Measurements from ENCODE around the gene MANSC1.
A peak's percentile ranks its signal among the peaks of the same experiment; 100 is the strongest.

The MANSC1 gene

DNA sequence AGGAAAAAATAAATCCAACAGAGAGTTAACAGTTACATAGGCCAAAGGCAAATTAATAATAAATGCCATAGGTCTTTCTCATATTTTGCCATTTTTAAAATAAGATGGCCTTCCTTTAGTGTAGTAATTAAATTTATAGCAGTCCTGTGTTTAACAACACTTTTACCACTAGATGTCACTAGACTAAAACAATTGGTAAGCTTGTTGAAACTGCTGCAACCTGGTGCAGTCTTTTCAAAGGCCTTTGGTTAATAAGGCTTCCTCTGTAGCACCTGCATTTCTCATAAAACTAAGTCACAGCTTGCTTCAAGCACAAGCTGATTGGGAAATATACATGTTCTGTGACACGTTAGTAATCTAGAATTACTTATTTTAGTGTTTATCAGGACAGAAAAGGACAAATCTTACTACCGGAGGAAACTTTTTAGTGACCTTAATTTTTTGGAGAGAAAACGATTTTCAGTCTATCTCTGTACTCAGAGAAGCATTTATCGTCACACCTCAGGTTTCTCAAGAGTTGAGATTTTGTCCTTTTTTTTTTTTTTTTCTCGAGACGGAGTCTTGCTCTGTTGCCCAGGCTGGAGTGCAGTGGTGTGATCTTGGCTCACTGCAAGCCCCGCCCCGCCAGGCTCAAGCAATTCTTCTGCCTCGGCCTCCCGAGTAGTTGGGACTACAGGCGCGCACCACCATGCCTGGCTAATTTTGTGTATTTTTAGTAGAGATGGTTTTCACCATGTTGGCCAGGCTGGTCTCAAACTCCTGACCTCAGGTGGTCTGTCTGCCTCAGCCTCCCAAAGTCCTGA, 26.8 kb upstream of the MANSC1 start:
- Histone ChIP-seq H3K4me3 (ENCODE audit: severe bottlenecking) (no peak overlapping the region), H3K27ac (ENCODE audit: poor library complexity, severe bottlenecking) (no peak overlapping the region), H3K9me3 (ENCODE audit: severe bottlenecking) (no peaks in the 10 kb centered on the region), H3K36me3 (ENCODE audit: low read depth) (no peaks in the 10 kb centered on the region), H3K27me3 (ENCODE audit: insufficient read depth, poor library complexity, severe bottlenecking) (no peaks in the 10 kb centered on the region), H3K4me1 (ENCODE audit: insufficient read depth, poor library complexity, severe bottlenecking) (no peaks in the 10 kb centered on the region)
- no peak for DNase-seq (ENCODE audit: low spot score)
- ATAC-seq (ENCODE audit: low read depth): 0 out of 3 replicates have a peak, but pooled peaks have one; percentile 44
- TF ChIP-seq, protein P1, sequence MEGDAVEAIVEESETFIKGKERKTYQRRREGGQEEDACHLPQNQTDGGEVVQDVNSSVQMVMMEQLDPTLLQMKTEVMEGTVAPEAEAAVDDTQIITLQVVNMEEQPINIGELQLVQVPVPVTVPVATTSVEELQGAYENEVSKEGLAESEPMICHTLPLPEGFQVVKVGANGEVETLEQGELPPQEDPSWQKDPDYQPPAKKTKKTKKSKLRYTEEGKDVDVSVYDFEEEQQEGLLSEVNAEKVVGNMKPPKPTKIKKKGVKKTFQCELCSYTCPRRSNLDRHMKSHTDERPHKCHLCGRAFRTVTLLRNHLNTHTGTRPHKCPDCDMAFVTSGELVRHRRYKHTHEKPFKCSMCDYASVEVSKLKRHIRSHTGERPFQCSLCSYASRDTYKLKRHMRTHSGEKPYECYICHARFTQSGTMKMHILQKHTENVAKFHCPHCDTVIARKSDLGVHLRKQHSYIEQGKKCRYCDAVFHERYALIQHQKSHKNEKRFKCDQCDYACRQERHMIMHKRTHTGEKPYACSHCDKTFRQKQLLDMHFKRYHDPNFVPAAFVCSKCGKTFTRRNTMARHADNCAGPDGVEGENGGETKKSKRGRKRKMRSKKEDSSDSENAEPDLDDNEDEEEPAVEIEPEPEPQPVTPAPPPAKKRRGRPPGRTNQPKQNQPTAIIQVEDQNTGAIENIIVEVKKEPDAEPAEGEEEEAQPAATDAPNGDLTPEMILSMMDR (IDR thresholded peaks at IDR 0.05; ENCODE audit: poor library complexity, severe bottlenecking): peak; percentile 64

DNA sequence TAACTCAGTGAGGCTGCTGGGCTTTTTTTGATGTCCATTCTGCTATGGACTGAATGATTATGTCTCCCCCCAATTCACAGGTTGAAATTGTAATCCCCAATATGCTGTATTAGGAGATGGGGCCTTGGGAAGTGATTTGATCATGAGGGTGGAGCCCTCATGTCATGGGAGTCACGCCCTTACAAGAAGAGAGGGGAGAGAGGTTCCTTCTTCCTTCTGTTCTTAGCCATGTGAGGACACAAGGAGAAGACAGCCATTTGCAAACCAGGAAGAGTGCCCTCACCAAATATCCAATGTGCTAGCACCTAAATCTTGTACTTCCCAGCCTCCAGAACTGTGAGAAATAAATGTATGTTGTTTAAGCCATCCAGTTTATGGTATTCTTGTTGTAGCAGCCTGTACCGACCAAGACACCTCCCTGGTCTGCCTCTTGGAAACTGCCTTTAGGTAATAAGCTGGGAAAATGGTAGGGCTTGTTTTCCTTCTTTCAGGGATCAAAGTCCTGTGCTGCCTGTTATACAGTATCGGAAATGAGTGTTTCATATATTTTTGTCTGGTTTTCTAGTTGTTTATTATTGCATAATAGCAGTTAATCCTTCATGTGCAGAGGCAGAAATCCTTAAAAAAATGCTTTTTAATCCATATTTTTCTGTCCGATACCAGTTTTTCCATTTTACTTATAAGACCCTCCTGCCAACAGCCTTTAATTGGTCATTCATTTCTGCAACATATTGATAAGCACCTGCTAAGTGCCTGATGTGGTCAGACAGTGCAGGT, 23.1 kb upstream of the MANSC1 start:
- H3K36me3 ChIP-seq (ENCODE audit: low read depth): no peaks in the 10 kb centered on the region
- no peaks in the 10 kb centered on the region for H3K4me1 ChIP-seq (ENCODE audit: insufficient read depth, poor library complexity, severe bottlenecking)
- no peaks in the 10 kb centered on the region for H3K9me3 ChIP-seq (ENCODE audit: severe bottlenecking)
- no peak for ATAC-seq (ENCODE audit: low read depth)
- no peaks in the 10 kb centered on the region for H3K27me3 ChIP-seq (ENCODE audit: insufficient read depth, poor library complexity, severe bottlenecking)
- no peak overlapping the region for H3K4me3 ChIP-seq (ENCODE audit: severe bottlenecking)
- no peak for DNase-seq (ENCODE audit: low spot score)
- H3K27ac ChIP-seq (ENCODE audit: poor library complexity, severe bottlenecking): no peak overlapping the region
- TF ChIP-seq, protein P1 (IDR thresholded peaks at IDR 0.05; ENCODE audit: poor library complexity, severe bottlenecking): no peak

DNA sequence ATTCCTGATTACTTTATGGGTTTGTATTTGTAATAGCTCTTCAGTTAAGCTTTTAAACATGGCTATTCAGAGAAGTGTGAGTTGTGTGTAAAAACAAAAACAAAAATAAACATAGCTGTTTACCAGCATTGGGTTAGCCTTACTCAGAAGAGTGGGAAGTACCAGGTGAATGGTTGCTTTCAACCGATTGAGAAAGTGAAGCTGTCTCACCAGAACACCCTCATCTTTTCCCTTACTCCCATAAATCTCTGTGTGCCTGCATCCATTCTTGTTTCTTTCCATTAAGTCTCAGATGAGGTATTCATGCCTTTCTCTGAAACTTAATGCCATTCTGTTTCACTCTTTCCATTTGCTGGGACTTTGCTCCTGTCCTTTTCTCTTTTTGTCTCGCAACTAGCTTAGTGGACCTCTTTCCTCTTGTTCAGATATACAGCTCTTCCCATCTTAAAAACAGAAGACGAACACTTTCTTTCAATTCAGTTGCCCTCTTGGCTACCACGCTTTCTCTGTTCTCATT, 17.5 kb upstream of the MANSC1 start:
- ATAC-seq (ENCODE audit: low read depth) (no peak), DNase-seq (ENCODE audit: low spot score) (no peak)
- no peaks in the 10 kb centered on the region for H3K27me3 ChIP-seq (ENCODE audit: insufficient read depth, poor library complexity, severe bottlenecking)
- no peaks in the 10 kb centered on the region for H3K9me3 ChIP-seq (ENCODE audit: severe bottlenecking)
- H3K36me3 ChIP-seq (ENCODE audit: low read depth): no peaks in the 10 kb centered on the region
- TF ChIP-seq, protein P1 (IDR thresholded peaks at IDR 0.05; ENCODE audit: poor library complexity, severe bottlenecking): no peak
- H3K27ac ChIP-seq (ENCODE audit: poor library complexity, severe bottlenecking): no peak overlapping the region
- no peak overlapping the region for H3K4me3 ChIP-seq (ENCODE audit: severe bottlenecking)
- H3K4me1 ChIP-seq (ENCODE audit: insufficient read depth, poor library complexity, severe bottlenecking): no peaks in the 10 kb centered on the region

DNA sequence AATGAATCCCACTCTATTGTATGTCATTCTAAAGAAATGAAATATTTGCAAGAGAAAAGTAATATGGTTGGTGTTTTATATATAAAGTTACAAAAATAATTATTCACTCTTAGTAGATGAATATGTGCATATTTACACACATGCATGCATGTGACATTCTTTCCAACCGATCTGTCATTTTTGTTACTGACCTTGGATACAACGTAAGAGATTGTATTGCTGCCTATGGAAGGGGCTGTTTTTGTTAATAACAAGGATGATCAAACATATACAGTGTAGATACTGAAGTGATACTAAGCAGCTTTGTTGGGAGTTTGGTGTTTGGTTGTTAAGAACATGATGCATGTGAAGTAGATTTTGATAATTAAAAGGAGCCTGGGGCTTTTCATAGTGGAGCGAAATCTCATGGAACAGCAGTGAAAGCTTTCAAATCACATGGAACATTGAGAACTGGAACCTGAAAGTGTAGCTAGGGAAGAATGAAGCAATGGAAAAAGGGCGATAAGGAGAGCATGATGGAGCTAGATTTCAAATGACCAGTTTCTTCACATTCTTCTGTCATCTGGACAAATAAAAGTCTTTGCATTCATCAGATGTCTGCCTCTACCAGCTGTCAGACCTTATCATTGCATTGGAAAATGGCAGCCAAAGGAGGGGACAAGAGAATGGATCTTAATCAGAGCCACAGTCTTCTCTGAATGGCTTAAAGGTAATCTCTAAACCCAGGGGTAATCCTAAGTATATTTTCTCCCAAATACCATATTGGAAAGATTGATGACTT, 16.8 kb upstream of the MANSC1 start:
- H3K36me3 ChIP-seq (ENCODE audit: low read depth): no peaks in the 10 kb centered on the region
- H3K4me1 ChIP-seq (ENCODE audit: insufficient read depth, poor library complexity, severe bottlenecking): no peaks in the 10 kb centered on the region
- TF ChIP-seq, protein P1 (IDR thresholded peaks at IDR 0.05; ENCODE audit: poor library complexity, severe bottlenecking): no peak
- no peak for ATAC-seq (ENCODE audit: low read depth)
- H3K4me3 ChIP-seq (ENCODE audit: severe bottlenecking): no peak overlapping the region
- no peak overlapping the region for H3K27ac ChIP-seq (ENCODE audit: poor library complexity, severe bottlenecking)
- H3K27me3 ChIP-seq (ENCODE audit: insufficient read depth, poor library complexity, severe bottlenecking): no peaks in the 10 kb centered on the region
- DNase-seq (ENCODE audit: low spot score): no peak
- H3K9me3 ChIP-seq (ENCODE audit: severe bottlenecking): no peaks in the 10 kb centered on the region

Measured in RWPE2 (cell line).